ENCODE data around the gene SPATS2L.

SPATS2L gene

DNA sequence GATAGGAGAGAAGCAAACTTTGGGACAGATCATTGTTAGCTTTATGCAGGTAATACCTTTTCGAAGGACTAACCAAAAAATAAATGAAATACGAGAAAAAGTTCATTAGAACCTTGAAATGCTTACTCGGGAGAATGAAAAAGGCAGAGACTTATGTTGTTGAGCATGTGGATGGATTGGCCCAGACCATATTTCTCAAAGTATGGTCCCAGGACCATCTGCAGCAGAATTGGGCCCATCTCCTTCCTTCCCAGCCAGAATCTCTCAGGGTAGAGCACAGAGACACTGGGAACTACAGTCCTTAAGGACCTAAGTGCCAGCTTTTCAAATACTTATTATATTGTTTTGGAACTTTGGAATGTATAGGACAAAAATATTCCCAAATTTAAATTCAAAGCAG is 152.6 kb downstream of the SPATS2L start:
- TF ChIP-seq, protein P1, sequence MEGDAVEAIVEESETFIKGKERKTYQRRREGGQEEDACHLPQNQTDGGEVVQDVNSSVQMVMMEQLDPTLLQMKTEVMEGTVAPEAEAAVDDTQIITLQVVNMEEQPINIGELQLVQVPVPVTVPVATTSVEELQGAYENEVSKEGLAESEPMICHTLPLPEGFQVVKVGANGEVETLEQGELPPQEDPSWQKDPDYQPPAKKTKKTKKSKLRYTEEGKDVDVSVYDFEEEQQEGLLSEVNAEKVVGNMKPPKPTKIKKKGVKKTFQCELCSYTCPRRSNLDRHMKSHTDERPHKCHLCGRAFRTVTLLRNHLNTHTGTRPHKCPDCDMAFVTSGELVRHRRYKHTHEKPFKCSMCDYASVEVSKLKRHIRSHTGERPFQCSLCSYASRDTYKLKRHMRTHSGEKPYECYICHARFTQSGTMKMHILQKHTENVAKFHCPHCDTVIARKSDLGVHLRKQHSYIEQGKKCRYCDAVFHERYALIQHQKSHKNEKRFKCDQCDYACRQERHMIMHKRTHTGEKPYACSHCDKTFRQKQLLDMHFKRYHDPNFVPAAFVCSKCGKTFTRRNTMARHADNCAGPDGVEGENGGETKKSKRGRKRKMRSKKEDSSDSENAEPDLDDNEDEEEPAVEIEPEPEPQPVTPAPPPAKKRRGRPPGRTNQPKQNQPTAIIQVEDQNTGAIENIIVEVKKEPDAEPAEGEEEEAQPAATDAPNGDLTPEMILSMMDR (IDR thresholded peaks at IDR 0.05; ENCODE audit: insufficient read depth, low read depth, low read length, missing control alignments) = no peak
- no peak for DNase-seq (ENCODE audit: low read depth)
- H3K4me3 ChIP-seq (ENCODE audit: low read length) = no peak overlapping the region

- TF ChIP-seq, protein P1 (IDR thresholded peaks at IDR 0.05; ENCODE audit: insufficient read depth, low read depth, low read length, missing control alignments) = no peak
- no peak for DNase-seq (ENCODE audit: low read depth)
- H3K4me3 ChIP-seq (ENCODE audit: low read length) = no peak overlapping the region
Observed at GRCh38 chr2:200461846-200462710, 155.6 kb downstream of the SPATS2L start.

DNA sequence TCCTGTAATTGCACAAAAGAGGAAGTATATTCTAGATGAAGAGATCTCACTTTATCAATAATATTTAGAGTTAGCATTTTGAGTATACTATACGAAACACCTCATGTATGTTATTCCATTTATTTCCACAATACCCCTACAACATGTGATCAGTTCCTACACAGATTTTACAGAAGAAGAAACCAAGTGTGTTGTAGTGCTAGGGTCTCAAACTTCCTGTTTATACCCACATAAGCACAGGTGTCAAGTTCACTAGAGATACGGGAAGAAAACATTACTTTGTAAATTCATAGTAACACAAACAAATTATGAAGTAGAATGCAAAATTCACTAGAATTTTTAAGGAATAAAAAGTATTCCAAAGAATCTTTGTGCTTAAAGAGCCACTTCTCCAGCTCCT is 157.0 kb downstream of the SPATS2L start:
- DNase-seq (ENCODE audit: low read depth) = no peak
- no peak overlapping the region for H3K4me3 ChIP-seq (ENCODE audit: low read length)
- TF ChIP-seq, protein P1 (IDR thresholded peaks at IDR 0.05; ENCODE audit: insufficient read depth, low read depth, low read length, missing control alignments) = no peak

DNA sequence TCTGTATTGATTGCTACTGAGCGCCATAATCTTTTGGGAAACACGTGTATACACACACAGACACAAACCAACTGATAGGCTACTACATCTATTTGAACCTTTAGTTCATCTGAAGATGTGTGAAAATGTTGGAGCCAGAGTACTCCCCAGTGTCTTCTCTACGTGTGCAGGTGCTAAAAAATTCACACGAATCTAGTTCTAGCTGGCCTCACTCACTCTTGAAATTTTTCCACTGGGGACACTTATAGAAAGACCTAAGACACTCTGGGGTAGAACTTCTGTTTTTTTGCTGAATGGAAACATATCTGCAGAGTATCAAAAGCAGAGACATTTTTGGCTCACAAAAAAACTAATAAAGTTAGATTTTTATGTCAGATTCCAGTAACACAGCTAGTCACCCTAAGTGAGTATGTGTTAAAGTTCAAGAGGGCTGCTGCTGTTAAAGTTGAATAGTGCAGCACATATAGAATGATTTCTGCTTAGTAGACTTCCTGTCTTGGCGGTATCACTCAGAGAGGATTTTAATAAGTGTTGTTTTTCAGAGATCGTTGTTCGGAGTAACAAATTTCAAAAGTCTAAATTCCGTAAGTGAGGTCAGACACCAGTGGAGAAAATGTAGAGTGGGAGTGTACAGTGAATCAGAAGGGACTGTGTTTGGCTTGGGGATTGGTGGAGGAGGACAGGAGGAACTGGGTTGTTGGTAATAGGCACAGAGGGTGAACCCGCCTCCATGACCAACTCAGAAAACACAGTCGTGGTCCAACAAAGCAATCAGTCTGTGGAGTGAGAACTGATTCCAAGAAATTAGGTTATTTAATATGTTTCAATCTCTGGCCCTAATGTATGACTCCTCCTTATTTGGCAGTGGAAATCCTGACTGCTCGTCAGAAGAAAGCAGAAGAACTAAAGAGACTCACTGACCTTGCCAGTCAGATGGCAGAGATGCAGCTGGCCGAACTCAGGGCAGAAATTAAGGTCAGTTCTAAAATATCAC is 160.2 kb downstream of the SPATS2L start:
- no peak overlapping the region for H3K4me3 ChIP-seq (ENCODE audit: low read length)
- TF ChIP-seq, protein P1 (IDR thresholded peaks at IDR 0.05; ENCODE audit: insufficient read depth, low read depth, low read length, missing control alignments) = no peak
- DNase-seq (ENCODE audit: low read depth) = no peak

- no peak for DNase-seq (ENCODE audit: low read depth)
- TF ChIP-seq, protein P1 (IDR thresholded peaks at IDR 0.05; ENCODE audit: insufficient read depth, low read depth, low read length, missing control alignments) = no peak
- H3K4me3 ChIP-seq (ENCODE audit: low read length) = no peak overlapping the region
Observed at GRCh38 chr2:200467806-200468681, 161.6 kb downstream of the SPATS2L start.

DNA sequence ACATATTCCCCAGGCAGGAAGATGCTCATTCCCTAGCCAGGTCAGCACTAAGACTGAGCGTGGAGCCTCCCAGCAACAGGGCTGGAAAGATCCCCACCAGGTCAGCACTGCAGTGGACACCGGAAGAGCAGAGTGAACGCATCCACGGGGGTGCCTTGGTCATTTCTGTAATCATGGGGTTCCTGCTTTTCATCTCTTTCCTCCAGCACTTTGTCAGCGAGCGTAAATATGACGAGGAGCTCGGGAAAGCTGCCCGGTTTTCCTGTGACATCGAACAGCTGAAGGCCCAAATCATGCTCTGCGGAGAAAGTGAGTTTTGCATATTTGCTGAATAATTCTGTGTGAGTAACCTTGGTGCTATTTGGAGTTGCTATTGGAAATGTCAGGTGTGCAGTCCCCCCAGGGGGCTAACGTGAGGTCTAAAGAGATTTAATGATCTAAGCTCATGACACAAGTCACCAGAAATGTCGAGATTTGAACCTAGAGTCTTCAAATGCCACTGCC is 163.3 kb downstream of the SPATS2L start:
- TF ChIP-seq, protein P1 (IDR thresholded peaks at IDR 0.05; ENCODE audit: insufficient read depth, low read depth, low read length, missing control alignments) = no peak
- no peak overlapping the region for H3K4me3 ChIP-seq (ENCODE audit: low read length)
- no peak for DNase-seq (ENCODE audit: low read depth)
